ENCODE data around the gene TMEM117. TPM values are rescaled to one million over a fixed set of nuclear protein-coding genes. Genes with fewer than 3 reads are reported as not detected.

TMEM117 gene
- total and polyA plus RNA-seq, 2 experiments from 2014 or later: 18.0 to 21.0 TPM

DNA sequence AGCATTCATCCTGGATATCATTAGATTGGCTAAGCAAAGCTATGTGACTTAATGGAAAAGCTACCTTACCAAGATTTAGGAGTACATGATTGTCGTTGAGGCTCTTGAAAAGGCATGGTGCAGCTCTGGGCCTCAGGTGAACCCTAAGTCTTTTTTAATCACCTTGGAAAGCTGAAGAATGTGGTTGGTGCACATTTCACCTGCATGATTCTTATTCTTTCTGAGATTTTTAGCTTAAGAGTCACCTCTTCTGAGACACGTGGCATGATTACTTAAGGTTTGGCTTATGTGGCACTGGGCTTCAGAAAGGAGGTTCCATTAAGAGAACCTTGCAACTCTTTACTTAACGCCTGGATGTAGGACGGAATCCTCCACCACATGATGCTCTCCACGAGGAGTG, 498.5 kb downstream of the TMEM117 start:
- H3K4me1 ChIP-seq (ENCODE audit: low read depth): no peaks in the 10 kb centered on the region
- H3K9me3 ChIP-seq (ENCODE audit: low read depth): no peaks in the 10 kb centered on the region
- TF ChIP-seq CTCF (IDR thresholded peaks at IDR 0.05; ENCODE audit: low read depth, low read length): no peak
- no peak overlapping the region for H3K27ac ChIP-seq
- H3K27me3 ChIP-seq: no peaks in the 10 kb centered on the region
- no peak for DNase-seq (ENCODE audit: low read depth in 1 of 2, low spot score in 1 of 2)
- no peaks in the 10 kb centered on the region for H3K36me3 ChIP-seq
- no peak overlapping the region for H3K4me3 ChIP-seq

DNA sequence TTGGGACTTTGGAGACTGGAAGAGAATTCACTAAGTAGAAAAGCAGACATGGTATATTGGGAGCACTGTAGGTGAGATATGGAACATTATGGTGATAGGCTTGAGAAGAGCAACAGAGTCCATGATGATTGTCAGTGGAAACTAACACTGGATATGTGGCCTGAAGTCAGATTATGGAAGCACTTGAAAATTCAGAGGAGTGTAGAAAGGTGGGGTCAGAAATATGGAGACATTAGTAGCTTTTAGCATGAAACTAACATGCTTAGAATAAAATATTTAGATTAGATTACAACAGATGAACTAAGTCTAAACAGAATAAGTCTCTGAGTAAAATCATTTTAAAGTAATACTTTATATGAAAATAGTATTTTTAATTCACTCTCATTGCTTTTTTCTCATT, 499.1 kb downstream of the TMEM117 start:
- TF ChIP-seq CTCF (IDR thresholded peaks at IDR 0.05; ENCODE audit: low read depth, low read length): no peak

GRCh38 chr12:44336577-44336976, 500.7 kb downstream of the TMEM117 start:
- TF ChIP-seq CTCF (IDR thresholded peaks at IDR 0.05; ENCODE audit: low read depth, low read length): no peak
- H3K4me3 ChIP-seq: no peak overlapping the region
- H3K4me1 ChIP-seq (ENCODE audit: low read depth): no peaks in the 10 kb centered on the region
- no peaks in the 10 kb centered on the region for H3K27me3 ChIP-seq
- DNase-seq (ENCODE audit: low read depth in 1 of 2, low spot score in 1 of 2): no peak
- H3K9me3 ChIP-seq (ENCODE audit: low read depth): no peaks in the 10 kb centered on the region
- H3K36me3 ChIP-seq: no peaks in the 10 kb centered on the region
- no peak overlapping the region for H3K27ac ChIP-seq

More for the DNA sequence above, 499.1 kb downstream of the TMEM117 start:
- Histone ChIP-seq H3K27me3 (no peaks in the 10 kb centered on the region), H3K27ac (no peak overlapping the region), H3K4me1 (ENCODE audit: low read depth) (no peaks in the 10 kb centered on the region), H3K4me3 (no peak overlapping the region), H3K9me3 (ENCODE audit: low read depth) (no peaks in the 10 kb centered on the region), H3K36me3 (no peaks in the 10 kb centered on the region)
- no peak for DNase-seq (ENCODE audit: low read depth in 1 of 2, low spot score in 1 of 2)

- Histone ChIP-seq H3K27me3 (no peaks in the 10 kb centered on the region), H3K36me3 (no peaks in the 10 kb centered on the region), H3K27ac (no peak overlapping the region), H3K4me3 (no peak overlapping the region), H3K9me3 (ENCODE audit: low read depth) (no peaks in the 10 kb centered on the region), H3K4me1 (ENCODE audit: low read depth) (no peaks in the 10 kb centered on the region)
- TF ChIP-seq CTCF (IDR thresholded peaks at IDR 0.05; ENCODE audit: low read depth, low read length): no peak
- DNase-seq (ENCODE audit: low read depth in 1 of 2, low spot score in 1 of 2): no peak
These were observed 506.5 kb downstream of the TMEM117 start for GRCh38 chr12:44342371-44342770.

- H3K36me3 ChIP-seq: no peaks in the 10 kb centered on the region
- H3K27ac ChIP-seq: no peak overlapping the region
- H3K4me1 ChIP-seq (ENCODE audit: low read depth): no peaks in the 10 kb centered on the region
- no peak for DNase-seq (ENCODE audit: low read depth in 1 of 2, low spot score in 1 of 2)
- no peak for TF ChIP-seq CTCF (IDR thresholded peaks at IDR 0.05; ENCODE audit: low read depth, low read length)
- no peak overlapping the region for H3K4me3 ChIP-seq
- H3K27me3 ChIP-seq: no peaks in the 10 kb centered on the region
- H3K9me3 ChIP-seq (ENCODE audit: low read depth): no peaks in the 10 kb centered on the region
These were observed 511.3 kb downstream of the TMEM117 start for GRCh38 chr12:44347145-44347544.

DNA sequence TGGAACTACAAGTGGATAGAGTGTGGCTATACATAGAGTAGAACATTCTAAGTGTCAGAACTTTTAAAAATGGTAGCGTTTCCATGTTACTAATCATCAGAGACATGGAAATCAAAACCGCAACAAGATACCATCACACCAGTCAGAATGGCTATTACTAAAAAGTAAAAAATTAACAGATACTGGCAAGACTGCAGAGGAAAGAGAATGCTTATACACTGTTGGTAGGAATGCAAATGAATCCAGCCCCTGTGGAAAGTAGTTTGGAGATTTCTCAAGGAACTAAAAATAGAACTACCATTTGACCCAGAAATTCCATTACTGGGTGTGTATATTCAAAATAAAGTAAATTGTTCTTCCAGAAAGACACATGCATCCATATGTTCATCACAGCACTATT, 521.6 kb downstream of the TMEM117 start:
- DNase-seq (ENCODE audit: low read depth in 1 of 2, low spot score in 1 of 2): no peak
- no peak overlapping the region for H3K4me3 ChIP-seq
- H3K9me3 ChIP-seq (ENCODE audit: low read depth): no peaks in the 10 kb centered on the region
- H3K27ac ChIP-seq: no peak overlapping the region
- H3K27me3 ChIP-seq: no peaks in the 10 kb centered on the region
- no peak for TF ChIP-seq CTCF (IDR thresholded peaks at IDR 0.05; ENCODE audit: low read depth, low read length)
- H3K4me1 ChIP-seq (ENCODE audit: low read depth): peaks cover 3% of the 10 kb centered on the region
- no peaks in the 10 kb centered on the region for H3K36me3 ChIP-seq

Data from cardiac muscle cell (in vitro differentiated cells and primary cell).